IMR-90 (cell line): ENCODE measurements around the gene TCF4.

Source experiments
- BHLHE40 ChIP-seq: fragments of 150-350 bp; IDR thresholded peaks from 2 replicates; pipeline ENCODE4 v1.6.1; 2016; ENCODE audit warnings: mild to moderate bottlenecking, low read depth, low read length
- CEBPB ChIP-seq: IDR thresholded peaks from 2 replicates; pipeline ENCODE4 v1.6.1; 2012; ENCODE audit warnings: low read depth, low read length, improper control_type of control experiment
- CTCF ChIP-seq: conservative IDR thresholded peaks from 2 replicates; pipeline ENCODE4 v1.5.1; 2012; ENCODE audit warnings: mild to moderate bottlenecking, low read depth, low read length, improper control_type of control experiment
- ELK1 ChIP-seq: fragments of 150-350 bp; IDR thresholded peaks from 2 replicates; pipeline ENCODE4 v1.6.1; 2016; ENCODE audit warnings: low read depth, mild to moderate bottlenecking, low read length, moderate library complexity, borderline replicate concordance
- MAFK ChIP-seq: IDR thresholded peaks from 2 replicates; pipeline ENCODE4 v1.6.1; 2012; ENCODE audit warnings: low read depth, low read length, improper control_type of control experiment
- MAZ ChIP-seq: IDR thresholded peaks from 2 replicates; pipeline ENCODE4 v1.6.1; 2012; ENCODE audit warnings: low read depth, mild to moderate bottlenecking, low read length, improper control_type of control experiment, moderate library complexity, borderline replicate concordance
- MXI1 ChIP-seq: IDR thresholded peaks from 2 replicates; pipeline ENCODE4 v1.6.1; 2012; ENCODE audit warnings: low read depth, mild to moderate bottlenecking, low read length, moderate library complexity, borderline replicate concordance
- POLR2A ChIP-seq: IDR thresholded peaks from 2 replicates; pipeline ENCODE4 v1.6.1; 2012; ENCODE audit warnings: mild to moderate bottlenecking, low read depth, low read length
- RAD21 ChIP-seq: IDR thresholded peaks from 2 replicates; pipeline ENCODE4 v1.6.1; 2012; ENCODE audit warnings: low read length, improper control_type of control experiment
- SMC3 ChIP-seq: fragments of 150-350 bp; IDR thresholded peaks from 2 replicates; pipeline ENCODE4 v1.6.1; 2016; ENCODE audit warnings: low read depth, mild to moderate bottlenecking, antibody characterized with exemption, low read length, moderate library complexity
- USF2 ChIP-seq: fragments of 150-350 bp; IDR thresholded peaks from 2 replicates; pipeline ENCODE4 v1.6.1; 2017; ENCODE audit warnings: mild to moderate bottlenecking, antibody characterized with exemption, low read length, low read depth

- TF ChIP-seq CTCF (no peak), POLR2A (no peak), USF2 (no peak), RAD21 (no peak), CEBPB (no peak), MXI1 (no peak), MAZ (no peak), SMC3 (no peak), BHLHE40 (no peak), ELK1 (no peak), MAFK (peak; percentile 58; the same call in 1 of the 2 replicates)
Observed at GRCh38 chr18:55508651-55509050, 79.3 kb downstream of the TCF4 start.
